B cell (primary cell): ENCODE measurements around the gene LHPP. TPM values are rescaled to one million over a fixed set of nuclear protein-coding genes. Genes with fewer than 3 reads are reported as not detected.

Experiments used
- ATAC-seq: fragments of 200-7000 bp; cut with Tn5 transposase; one replicate; pipeline ENCODE4 v1.10.0; 2021; ENCODE audit warnings: low read depth, mild to moderate bottlenecking, moderate number of reproducible peaks, moderate library complexity
- CTCF ChIA-PET: fragments of 350-600 bp; sonication (Branson Sonifier 250); formaldehyde crosslinking; loops from one replicate; lab custom pipeline; 2021; ENCODE audit warnings: antibody characterized with exemption, inconsistent platforms; lab: Charles Lee
- POLR2A ChIA-PET: fragments of 350-600 bp; sonication (Branson Sonifier 250); formaldehyde crosslinking; loops from one replicate; lab custom pipeline; 2021; ENCODE audit warnings: antibody characterized with exemption; lab: Charles Lee
- DNase-seq: peaks from one replicate; pipeline ENCODE4 v3.0.0; 2013
- H2AFZ ChIP-seq: 2 replicates; pipeline ENCODE4 v1.6.1; 2012; ENCODE audit warnings: mild to moderate bottlenecking, low read depth, low read length; ENCODE audit not compliant: insufficient read depth, poor library complexity, severe bottlenecking
- H3K27ac ChIP-seq, 2 donors: 1 replicate in 1 of 2; 2 replicates in 1 of 2; pipeline ENCODE4 v1.5.1; 2012 to 2013; ENCODE audit warnings: low read length in 2 of 2, mild to moderate bottlenecking in 2 of 2, moderate library complexity in 1 of 2
- H3K27me3 ChIP-seq, 4 experiments: fragments of 200-600 bp in 1 of 4; sonication (generic) in 1 of 4; replicated peaks in 1 of 4; 1 replicate in 2 of 4; 2 replicates in 2 of 4; pipeline versions ENCODE4 v1.6.1 to v1.7.0; 2013 to 2016; ENCODE audit warnings: low read length in 3 of 4, mild to moderate bottlenecking in 2 of 4, mixed read lengths in 1 of 4, moderate library complexity in 1 of 4; ENCODE audit not compliant: insufficient read depth in 4 of 4, control insufficient read depth in 3 of 4; ENCODE audit errors: control extremely low read depth in 1 of 4
- H3K36me3 ChIP-seq, 2 experiments: replicated peaks in 1 of 2; 1 replicate in 1 of 2; 2 replicates in 1 of 2; pipeline versions ENCODE4 v1.6.1 to v1.7.1; 2013; ENCODE audit warnings: low read length in 1 of 2; ENCODE audit not compliant: insufficient read depth in 2 of 2, control insufficient read depth in 1 of 2; ENCODE audit errors: control extremely low read depth in 1 of 2, extremely low read depth in 1 of 2
- H3K4me1 ChIP-seq, 2 donors: fragments of 200-600 bp in 1 of 2; sonication (generic) in 1 of 2; 1 replicate in 1 of 2; 2 replicates in 1 of 2; pipeline versions ENCODE4 v1.5.1 to v1.6.1; 2013 to 2017; ENCODE audit warnings: low read length in 2 of 2; ENCODE audit not compliant: control insufficient read depth in 2 of 2, insufficient read depth in 2 of 2
- H3K4me2 ChIP-seq: replicated peaks from 2 replicates; pipeline ENCODE3; 2012; ENCODE audit warnings: mild to moderate bottlenecking, low read depth, low read length; ENCODE audit not compliant: poor library complexity, severe bottlenecking
- H3K4me3 ChIP-seq, 5 experiments: fragments of 200-600 bp in 1 of 5; sonication (generic) in 1 of 5; 1 replicate in 3 of 5; 2 replicates in 2 of 5; pipeline versions ENCODE4 v1.5.1 to v1.7.0; 2011 to 2016; ENCODE audit warnings: low read length in 4 of 5, mild to moderate bottlenecking in 4 of 5, low read depth in 2 of 5, control low read depth in 1 of 5, moderate library complexity in 1 of 5; ENCODE audit not compliant: insufficient read depth in 1 of 5; ENCODE audit errors: control extremely low read depth in 1 of 5, extremely low read depth in 1 of 5
- H3K79me2 ChIP-seq: fragments of 200-600 bp; sonication (generic); one replicate; pipeline ENCODE4 v1.6.0; 2016; ENCODE audit warnings: low read length; ENCODE audit not compliant: control insufficient read depth, insufficient read depth
- H3K9ac ChIP-seq: fragments of 200-600 bp; sonication (generic); 2 replicates; pipeline ENCODE4 v1.6.1; 2017; ENCODE audit warnings: mild to moderate bottlenecking, low read length, moderate library complexity
- H3K9me3 ChIP-seq, 3 donors: one replicate each; pipeline versions ENCODE4 v1.6.1 to v1.7.1; 2013; ENCODE audit warnings: low read length in 2 of 3; ENCODE audit not compliant: control insufficient read depth in 2 of 3, insufficient read depth in 1 of 3; ENCODE audit errors: control extremely low read depth in 1 of 3
- H4K20me1 ChIP-seq: 2 replicates; pipeline ENCODE4 v1.6.0; 2012; ENCODE audit warnings: mild to moderate bottlenecking, low read length; ENCODE audit not compliant: insufficient read depth, control insufficient read depth, poor library complexity, severe bottlenecking
- H3K27ac Mint-ChIP-seq: one replicate; pipeline ENCODE4 v1.8.0; 2021; ENCODE audit warnings: mixed read lengths
- H3K27me3 Mint-ChIP-seq: one replicate; pipeline ENCODE4 v1.8.0; 2021; ENCODE audit warnings: mixed read lengths
- H3K4me1 Mint-ChIP-seq: one replicate; pipeline ENCODE4 v1.8.0; 2021; ENCODE audit warnings: mixed read lengths
- H3K4me3 Mint-ChIP-seq: one replicate; pipeline ENCODE4 v1.8.0; 2021; ENCODE audit warnings: mixed read lengths
- H3K9me3 Mint-ChIP-seq: one replicate; pipeline ENCODE4 v1.8.0; 2022; ENCODE audit warnings: mixed read lengths; ENCODE audit not compliant: insufficient read depth
- EZH2 ChIP-seq: IDR thresholded peaks from 2 replicates; pipeline ENCODE4 v1.6.1; 2012; ENCODE audit warnings: borderline replicate concordance, low read depth, mild to moderate bottlenecking, moderate library complexity, low read length; ENCODE audit not compliant: insufficient read depth, poor library complexity, severe bottlenecking
- WGBS: methylation state at CpG from one replicate; pipeline ENCODE4 v1.1.5; 2013; ENCODE audit warnings: missing lambda C conversion rate; ENCODE audit not compliant: insufficient coverage; 5-methylcytosine and 5-hydroxymethylcytosine counted together
- intact Hi-C: fragments of 100-400 bp; cut with micrococcal nuclease; formaldehyde crosslinking; loops from one replicate; pipeline ENCODE4 v1.10.0; 2022
- polyA plus RNA-seq: library from polyadenylated mRNA; depleted of rRNA; stranded (reverse); fragments of >200 nt; gene quantifications from 2 replicates; pipeline ENCODE4 v1.2.3, GENCODE V29; 2012
- total RNA-seq, 2 donors: library from RNA; stranded (reverse); fragments of 120-200 nt in 1 of 2; gene quantifications; 1 replicate in 1 of 2; 2 replicates in 1 of 2; pipeline versions ENCODE4 v1.2.3 to v1.2.4, GENCODE V29; 2013 to 2022
- TF ChIP-seq, protein P1 (sequence below): fragments of 200-600 bp; IDR thresholded peaks from one replicate; pipeline ENCODE4 v1.8.0; 2022; ENCODE audit warnings: antibody characterized with exemption, mild to moderate bottlenecking

Gene LHPP
- total and polyA plus RNA-seq, 2 donors (not counting 1 experiment from before 2014, with no cell fraction given): 60.2 to 83.5 TPM

DNA sequence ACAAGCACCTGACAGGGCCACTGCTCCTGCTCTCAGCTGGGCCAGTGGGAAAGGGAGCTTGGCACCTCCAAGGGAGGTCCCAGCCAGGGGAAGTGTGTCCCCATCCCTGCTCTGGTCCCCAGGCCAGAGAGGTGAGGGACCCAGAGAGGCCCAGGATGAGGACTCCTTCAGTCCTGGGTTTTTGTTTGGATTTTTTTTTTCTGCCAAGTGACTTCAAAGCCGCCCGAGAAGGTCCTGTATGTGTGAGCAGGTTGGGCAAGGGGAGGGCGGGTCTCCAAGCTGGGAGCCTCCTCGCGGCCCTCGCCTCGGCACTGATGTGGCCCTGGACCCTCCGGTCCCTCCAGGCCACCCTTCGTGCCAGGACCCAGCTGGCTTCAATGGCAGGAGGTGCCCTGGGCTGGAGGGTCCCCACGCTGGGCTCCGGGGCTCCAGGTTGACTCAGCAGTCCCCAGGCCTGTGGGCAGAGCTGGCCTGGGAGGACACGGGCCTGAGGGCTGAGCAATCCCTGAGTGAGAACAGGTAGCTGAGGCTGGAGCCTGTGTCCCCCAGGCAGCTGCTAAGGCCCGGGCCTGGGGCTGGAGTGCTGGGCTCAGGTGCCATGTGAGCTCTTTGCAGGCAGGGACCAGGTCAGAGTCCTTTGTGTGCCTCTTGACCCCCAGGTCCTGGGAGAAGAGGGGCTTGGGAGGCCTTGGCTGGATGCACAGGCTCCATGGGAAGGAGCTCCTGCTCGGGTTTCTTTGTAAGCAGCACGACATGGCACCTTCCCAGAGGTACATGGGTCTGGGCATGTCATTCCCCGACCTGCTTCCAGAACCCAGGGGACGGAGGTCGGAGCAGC lies 142.0 kb downstream of the LHPP start:
- Histone ChIP-seq H4K20me1 (no peaks in the 10 kb centered on the region), H3K9me3 (no peaks in the 10 kb centered on the region), H3K36me3 (peaks cover 0 to 3% of the 10 kb centered on the region in 2 experiments), H3K27me3 (no peaks in the 10 kb centered on the region), H3K9ac (peak overlapping the region; percentile 11), H3K27ac (peak overlapping the region; percentile 90 to 99), H3K79me2 (peaks cover 92% of the 10 kb centered on the region), H2AFZ (no peak overlapping the region), H3K4me3 (no peak overlapping the region), H3K4me2 (peak overlapping the region; percentile 75), H3K4me1 (peaks cover 88 to 99% of the 10 kb centered on the region in 2 donors)
- ChIA-PET POLR2A (interaction anchor here (0.8 to 8.8 kb wide), 9 partner anchors 11 to 138 kb away, joined by 3 to 163 read pairs (median 5); no protein-coding TSS in a partner anchor), CTCF (interaction anchor here (0.9 to 8.8 kb wide), 13 partner anchors 10 to 142 kb away, joined by 3 to 74 read pairs (median 5); no protein-coding TSS in a partner anchor)
- 79% methylated on average over 18 of the region's 18 CpGs for WGBS
- H3K9me3 Mint-ChIP-seq: no peaks in the 10 kb centered on the region
- DNase-seq: peak; percentile 34
- intact Hi-C loops: no loop called here
- peaks cover 91% of the 10 kb centered on the region for H3K4me1 Mint-ChIP-seq
- H3K27ac Mint-ChIP-seq: peak overlapping the region; percentile 99
- peak overlapping the region; percentile 78 for H3K4me3 Mint-ChIP-seq
- no peak for ATAC-seq
- no peaks in the 10 kb centered on the region for H3K27me3 Mint-ChIP-seq
- TF ChIP-seq EZH2: no peak
- TF ChIP-seq, protein P1, sequence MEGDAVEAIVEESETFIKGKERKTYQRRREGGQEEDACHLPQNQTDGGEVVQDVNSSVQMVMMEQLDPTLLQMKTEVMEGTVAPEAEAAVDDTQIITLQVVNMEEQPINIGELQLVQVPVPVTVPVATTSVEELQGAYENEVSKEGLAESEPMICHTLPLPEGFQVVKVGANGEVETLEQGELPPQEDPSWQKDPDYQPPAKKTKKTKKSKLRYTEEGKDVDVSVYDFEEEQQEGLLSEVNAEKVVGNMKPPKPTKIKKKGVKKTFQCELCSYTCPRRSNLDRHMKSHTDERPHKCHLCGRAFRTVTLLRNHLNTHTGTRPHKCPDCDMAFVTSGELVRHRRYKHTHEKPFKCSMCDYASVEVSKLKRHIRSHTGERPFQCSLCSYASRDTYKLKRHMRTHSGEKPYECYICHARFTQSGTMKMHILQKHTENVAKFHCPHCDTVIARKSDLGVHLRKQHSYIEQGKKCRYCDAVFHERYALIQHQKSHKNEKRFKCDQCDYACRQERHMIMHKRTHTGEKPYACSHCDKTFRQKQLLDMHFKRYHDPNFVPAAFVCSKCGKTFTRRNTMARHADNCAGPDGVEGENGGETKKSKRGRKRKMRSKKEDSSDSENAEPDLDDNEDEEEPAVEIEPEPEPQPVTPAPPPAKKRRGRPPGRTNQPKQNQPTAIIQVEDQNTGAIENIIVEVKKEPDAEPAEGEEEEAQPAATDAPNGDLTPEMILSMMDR: no peak
